H1 (cell line): ENCODE results near the gene TRIM7. TPM values are rescaled to one million over a fixed set of nuclear protein-coding genes. Genes with fewer than 3 reads are reported as not detected.
"Not testable (repeated sequence)": the region's sequence is repeated elsewhere in the genome, so short reads cannot be mapped to it uniquely, and the experiment has no call there.

Experiments
- CTCF ChIA-PET: fragments of 300-600 bp; sonication (Branson Sonifier 250); formaldehyde crosslinking; loops from one replicate; lab custom pipeline; 2021; ENCODE audit not compliant: partially characterized antibody; lab: Charles Lee
- POLR2A ChIA-PET: fragments of 300-600 bp; sonication (Branson Sonifier 250); formaldehyde crosslinking; loops from one replicate; lab custom pipeline; 2021; ENCODE audit warnings: inconsistent platforms; ENCODE audit not compliant: partially characterized antibody; lab: Charles Lee
- DNase-seq, 2 experiments: peaks; one replicate each; pipeline versions ENCODE4 v3.0.0 to v3.0.0-alpha.2; 2010 to 2022; ENCODE audit warnings: low spot score in 2 of 2, low read depth in 1 of 2, mixed read lengths in 1 of 2
- FAIRE-seq: peaks from 2 replicates; lab custom pipeline; 2011; peaks lifted over from hg19 to GRCh38; lab: Jason Lieb, UNC
- H2AFZ ChIP-seq: 2 replicates; pipeline ENCODE4 v1.8.1; 2012; ENCODE audit warnings: low read length, inconsistent platforms
- H2AK5ac ChIP-seq: 2 replicates; pipeline ENCODE4 v1.6.1; 2013; ENCODE audit warnings: low read depth, low read length
- H2BK120ac ChIP-seq: replicated peaks from 2 replicates; pipeline ENCODE3; 2013; ENCODE audit warnings: low read depth, low read length, inconsistent platforms
- H2BK12ac ChIP-seq: 2 replicates; pipeline ENCODE4 v1.6.1; 2013; ENCODE audit warnings: low read depth, low read length
- H2BK15ac ChIP-seq: 2 replicates; pipeline ENCODE4 v1.6.1; 2013; ENCODE audit warnings: low read length
- H2BK20ac ChIP-seq: 2 replicates; pipeline ENCODE4 v1.6.1; 2013; ENCODE audit warnings: low read length
- H2BK5ac ChIP-seq: 2 replicates; pipeline ENCODE4 v1.6.1; 2013; ENCODE audit warnings: low read depth, low read length
- H3K14ac ChIP-seq: 2 replicates; pipeline ENCODE4 v1.6.1; 2013; ENCODE audit warnings: inconsistent platforms; ENCODE audit not compliant: insufficient read length
- H3K18ac ChIP-seq: 2 replicates; pipeline ENCODE4 v1.6.1; 2013; ENCODE audit warnings: low read length; ENCODE audit errors: extremely low read depth
- H3K23ac ChIP-seq: 2 replicates; pipeline ENCODE4 v1.6.1; 2013; ENCODE audit warnings: inconsistent platforms; ENCODE audit not compliant: insufficient read length
- H3K23me2 ChIP-seq: 2 replicates; pipeline ENCODE4 v1.6.1; 2013; ENCODE audit warnings: low read depth, low read length
- H3K27ac ChIP-seq: 2 replicates; pipeline ENCODE4 v1.6.1; 2011; ENCODE audit warnings: low read depth, low read length, inconsistent platforms
- H3K27me3 ChIP-seq, 4 experiments: replicated peaks in 1 of 4; 1 replicate in 1 of 4; 2 replicates in 3 of 4; pipeline versions ENCODE4 v1.6.1 to v1.8.1; 2011 to 2013; ENCODE audit warnings: low read length in 3 of 4, mild to moderate bottlenecking in 3 of 4, inconsistent platforms in 2 of 4, mixed read lengths in 2 of 4, moderate library complexity in 1 of 4; ENCODE audit not compliant: control insufficient read depth in 3 of 4, insufficient read depth in 3 of 4; ENCODE audit errors: extremely low read depth in 1 of 4
- H3K36me3 ChIP-seq, 4 experiments: 2 replicates each; pipeline versions ENCODE4 v1.6.1 to v1.8.1; 2011 to 2013; ENCODE audit warnings: mild to moderate bottlenecking in 4 of 4, low read length in 3 of 4, moderate library complexity in 2 of 4, control low read depth in 1 of 4, inconsistent platforms in 1 of 4; ENCODE audit not compliant: insufficient read depth in 4 of 4, control insufficient read depth in 2 of 4
- H3K4ac ChIP-seq: replicated peaks from 2 replicates; pipeline ENCODE3; 2013; ENCODE audit warnings: low read length, low read depth, mixed read lengths, inconsistent platforms; ENCODE audit not compliant: insufficient read length
- H3K4me1 ChIP-seq, 4 experiments: replicated peaks in 1 of 4; 1 replicate in 1 of 4; 2 replicates in 3 of 4; pipeline versions ENCODE4 v1.6.1 to v1.8.1; 2011 to 2013; ENCODE audit warnings: low read length in 3 of 4, inconsistent platforms in 2 of 4, mixed read lengths in 1 of 4; ENCODE audit not compliant: insufficient read depth in 4 of 4, control insufficient read depth in 3 of 4
- H3K4me2 ChIP-seq, 2 experiments: 2 replicates each; pipeline versions ENCODE4 v1.6.1 to v1.8.1; 2011 to 2013; ENCODE audit warnings: low read depth in 2 of 2, low read length in 2 of 2, control low read depth in 1 of 2, inconsistent platforms in 1 of 2, mild to moderate bottlenecking in 1 of 2; ENCODE audit not compliant: insufficient read depth in 1 of 2
- H3K4me3 ChIP-seq, 4 experiments: fragments of 200-600, 300-600 bp in 1 of 4; sonication (generic), shearing (Covaris generic), sonication (Bioruptor Twin) in 1 of 4; 2 replicates each; pipeline versions ENCODE4 v1.5.1 to v1.8.1; 2011 to 2016; ENCODE audit warnings: low read length in 4 of 4, low read depth in 3 of 4, control low read depth in 2 of 4, inconsistent platforms in 2 of 4, mild to moderate bottlenecking in 2 of 4, mixed read lengths in 1 of 4, moderate library complexity in 1 of 4; ENCODE audit not compliant: insufficient read depth in 2 of 4; ENCODE audit errors: extremely low read depth in 1 of 4
- H3K56ac ChIP-seq: replicated peaks from 2 replicates; pipeline ENCODE3; 2013; ENCODE audit warnings: low read depth, mild to moderate bottlenecking, mixed read lengths, low read length, inconsistent platforms; ENCODE audit not compliant: insufficient read length
- H3K79me1 ChIP-seq: 2 replicates; pipeline ENCODE4 v1.6.1; 2013; ENCODE audit warnings: low read depth, low read length, control low read depth
- H3K79me2 ChIP-seq, 2 experiments: 2 replicates each; pipeline versions ENCODE4 v1.6.1 to v1.8.1; 2012 to 2013; ENCODE audit warnings: low read length in 2 of 2, mild to moderate bottlenecking in 2 of 2, inconsistent platforms in 1 of 2; ENCODE audit not compliant: insufficient read depth in 2 of 2, control insufficient read depth in 1 of 2
- H3K9ac ChIP-seq, 4 experiments: replicated peaks in 1 of 4; 1 replicate in 1 of 4; 2 replicates in 3 of 4; pipeline versions ENCODE4 v1.6.1 to v1.8.1; 2011 to 2013; ENCODE audit warnings: low read depth in 3 of 4, low read length in 3 of 4, control low read depth in 2 of 4, mild to moderate bottlenecking in 2 of 4, moderate library complexity in 2 of 4, inconsistent platforms in 1 of 4; ENCODE audit errors: extremely low read depth in 1 of 4
- H3K9me3 ChIP-seq, 2 experiments: 2 replicates each; pipeline versions ENCODE4 v1.6.1 to v1.8.1; 2012 to 2013; ENCODE audit warnings: mild to moderate bottlenecking in 2 of 2, moderate library complexity in 2 of 2, control low read depth in 1 of 2, inconsistent platforms in 1 of 2, low read depth in 1 of 2, low read length in 1 of 2, mixed read lengths in 1 of 2; ENCODE audit not compliant: insufficient read depth in 2 of 2
- H4K20me1 ChIP-seq, 2 experiments: replicated peaks in 1 of 2; 2 replicates each; pipeline versions ENCODE3 to v1.8.1; 2011 to 2013; ENCODE audit warnings: inconsistent platforms in 2 of 2, low read length in 2 of 2, mild to moderate bottlenecking in 1 of 2; ENCODE audit not compliant: insufficient read depth in 2 of 2, control insufficient read depth in 1 of 2
- H4K5ac ChIP-seq: 2 replicates; pipeline ENCODE4 v1.6.1; 2013; ENCODE audit warnings: low read length, low read depth, mixed read lengths, inconsistent platforms; ENCODE audit not compliant: insufficient read length
- H4K8ac ChIP-seq: 2 replicates; pipeline ENCODE4 v1.8.0; 2013; ENCODE audit warnings: mild to moderate bottlenecking, moderate library complexity, low read length, inconsistent platforms; ENCODE audit not compliant: insufficient read depth; ENCODE audit errors: extremely low read depth
- H4K91ac ChIP-seq: replicated peaks from 2 replicates; pipeline ENCODE3; 2013; ENCODE audit warnings: low read length, mixed read lengths, inconsistent platforms; ENCODE audit not compliant: insufficient read length
- CREB1 ChIP-seq: IDR thresholded peaks from 2 replicates; pipeline ENCODE4 v1.6.1; 2012; ENCODE audit warnings: inconsistent platforms
- KDM4A ChIP-seq: IDR thresholded peaks from one replicate; pipeline ENCODE4 v1.7.1; 2012; ENCODE audit warnings: low read depth, mild to moderate bottlenecking, moderate library complexity, low read length, inconsistent platforms; ENCODE audit not compliant: severe bottlenecking
- PHF8 ChIP-seq: fragments of 200-600 bp; sonication (generic); conservative IDR thresholded peaks from 2 replicates; pipeline ENCODE4 v1.7.1; 2012; ENCODE audit warnings: low read depth, mild to moderate bottlenecking, inconsistent platforms, low read length, moderate library complexity
- WGBS, 2 experiments: shearing (Covaris generic) in 1 of 2; methylation state at CpG; one replicate each; pipeline versions ENCODE4 v1.1.6 to v1.1.7; 2013 to 2015; ENCODE audit warnings: low lambda C conversion rate in 2 of 2, mixed read lengths in 2 of 2, inconsistent platforms in 1 of 2, low coverage in 1 of 2, missing lambda C conversion rate in 1 of 2; ENCODE audit not compliant: insufficient replicate concordance in 2 of 2, insufficient coverage in 1 of 2, insufficient read length in 1 of 2; ENCODE audit errors: extremely low coverage in 1 of 2, missing lambda C conversion rate in 1 of 2; 5-methylcytosine and 5-hydroxymethylcytosine counted together
- polyA plus RNA-seq, 7 experiments: library from polyadenylated mRNA; depleted of rRNA in 3 of 7; stranded (reverse) in 5 of 7; unstranded in 2 of 7; fragments of >200 nt in 5 of 7; fragments of 200-250 nt in 2 of 7; gene quantifications; 1 replicate in 5 of 7; 2 replicates in 1 of 7; 4 replicates in 1 of 7; pipeline versions ENCODE4 v1.2.1 to v1.2.3, GENCODE V29; 2011 to 2013; ENCODE audit warnings: missing spikeins in 2 of 7, mixed read lengths in 2 of 7
- total RNA-seq: library from RNA; stranded (reverse); fragmentation: NEBNext Ultra II Directional; extraction: Animal tissue kit (Norgen Biotek cat#: 25700); gene quantifications from 2 replicates; pipeline ENCODE4 v1.2.1, GENCODE V29; 2021
- TF ChIP-seq, protein P1 (sequence below): IDR thresholded peaks from 2 replicates; pipeline ENCODE4 v1.6.1; 2012; ENCODE audit warnings: inconsistent platforms
- TF ChIP-seq, protein P2 (sequence below): IDR thresholded peaks from 2 replicates; pipeline ENCODE4 v1.6.1; 2012; ENCODE audit warnings: inconsistent platforms

TRIM7 gene
- total and polyA plus RNA-seq, 2 of the 8 experiments (the other 6 are each of a cell fraction or from before 2014, with no cell fraction given) = 0.36 to 0.47 TPM

DNA sequence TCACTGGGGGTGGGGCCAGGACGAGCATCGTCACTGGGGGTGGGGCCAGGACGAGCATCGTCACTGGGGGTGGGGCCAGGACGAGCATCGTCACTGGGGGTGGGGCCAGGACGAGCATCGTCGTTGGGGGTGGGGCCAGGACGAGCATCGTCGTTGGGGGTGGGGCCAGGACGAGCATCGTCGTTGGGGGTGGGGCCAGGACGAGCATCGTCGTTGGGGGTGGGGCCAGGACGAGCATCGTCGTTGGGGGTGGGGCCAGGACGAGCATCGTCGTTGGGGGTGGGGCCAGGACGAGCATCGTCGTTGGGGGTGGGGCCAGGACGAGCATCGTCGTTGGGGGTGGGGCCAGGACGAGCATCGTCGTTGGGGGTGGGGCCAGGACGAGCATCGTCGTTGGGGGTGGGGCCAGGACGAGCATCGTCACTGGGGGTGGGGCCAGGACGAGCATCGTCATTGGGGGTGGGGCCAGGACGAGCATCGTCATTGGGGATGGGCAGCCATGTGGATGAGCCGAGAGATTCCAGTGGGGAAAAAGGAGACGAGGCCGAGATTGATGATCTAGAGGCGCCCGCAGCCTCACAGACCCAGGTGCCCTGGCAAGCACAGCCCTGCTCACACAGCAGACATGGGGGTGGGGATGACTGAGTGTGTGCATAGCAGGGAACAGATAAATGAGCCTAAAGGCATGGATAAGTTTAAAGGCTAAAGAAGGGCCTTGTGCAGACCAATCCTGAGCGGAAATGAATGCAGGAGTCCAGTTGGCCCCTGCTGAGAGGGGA lies 44.1 kb downstream of the TRIM7 start:
- H3K14ac ChIP-seq, H3K79me2 ChIP-seq, H2BK120ac ChIP-seq, H3K23ac ChIP-seq, H3K36me3 ChIP-seq, H3K79me1 ChIP-seq, FAIRE-seq, H3K4ac ChIP-seq, H3K9ac ChIP-seq, H3K23me2 ChIP-seq, H4K20me1 ChIP-seq, H3K9me3 ChIP-seq, H3K56ac ChIP-seq: not testable (repeated sequence)
- Histone ChIP-seq H3K18ac (peak overlapping the region; percentile 78), H2BK15ac (0 out of 2 replicates have a peak overlapping the region, but pooled peaks have one; percentile 61), H2AFZ (peak overlapping the region; percentile 83), H4K5ac (peak overlapping the region; percentile 53), H3K4me3 (peak overlapping the region; percentile 20 to 49 (median 25); a peak in 4 of 8 replicates), H4K8ac (peak overlapping the region; percentile 86; the same call in 1 of the 2 replicates), H2BK5ac (0 out of 2 replicates have a peak overlapping the region, but pooled peaks have one; percentile 44), H2BK20ac (0 out of 2 replicates have a peak overlapping the region, but pooled peaks have one; percentile 72), H2BK12ac (peak overlapping the region; percentile 92; the same call in 1 of the 2 replicates), H4K91ac (peak overlapping the region; percentile 12), H3K4me2 (peak overlapping the region; percentile 57 to 71), H3K27me3 (peaks cover 0 to 14% (median 12%) of the 10 kb centered on the region in 4 experiments; a peak in 4 of 7 replicates), H3K27ac (peak overlapping the region; percentile 27; the same call in 1 of the 2 replicates), H3K4me1 (peaks cover 1 to 10% (median 5%) of the 10 kb centered on the region in 4 experiments; a peak in 4 of 7 replicates), H2AK5ac (peak overlapping the region; percentile 58; the same call in 1 of the 2 replicates)
- ChIA-PET POLR2A (interaction anchor here (1.2 kb wide), 1 partner anchor 82 kb away, joined by 3 read pairs; no protein-coding TSS in a partner anchor), CTCF (interaction anchor here (0.5 to 2.6 kb wide), 10 partner anchors 9 to 301 kb away, joined by 3 to 9 read pairs (median 4); no protein-coding TSS in a partner anchor)
- 32% methylated on average over 6 of the region's 48 CpGs; no CpG with 5 or more reads in 1 of the 2 experiments for WGBS, 2 experiments
- peak in 1 of 2 experiments; percentile 78 for DNase-seq
- TF ChIP-seq KDM4A (peak; percentile 42), PHF8 (0 out of 2 replicates have a peak, but pooled peaks have one; percentile 15), CREB1 (peak; percentile 86)
- TF ChIP-seq, protein P1, sequence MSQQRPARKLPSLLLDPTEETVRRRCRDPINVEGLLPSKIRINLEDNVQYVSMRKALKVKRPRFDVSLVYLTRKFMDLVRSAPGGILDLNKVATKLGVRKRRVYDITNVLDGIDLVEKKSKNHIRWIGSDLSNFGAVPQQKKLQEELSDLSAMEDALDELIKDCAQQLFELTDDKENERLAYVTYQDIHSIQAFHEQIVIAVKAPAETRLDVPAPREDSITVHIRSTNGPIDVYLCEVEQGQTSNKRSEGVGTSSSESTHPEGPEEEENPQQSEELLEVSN = peak; percentile 80
- TF ChIP-seq, protein P2, sequence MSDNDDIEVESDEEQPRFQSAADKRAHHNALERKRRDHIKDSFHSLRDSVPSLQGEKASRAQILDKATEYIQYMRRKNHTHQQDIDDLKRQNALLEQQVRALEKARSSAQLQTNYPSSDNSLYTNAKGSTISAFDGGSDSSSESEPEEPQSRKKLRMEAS = peak; percentile 90
